Uterus (tissue), 4 donors: ENCODE measurements around the gene MIDN. TPM values are rescaled to one million over a fixed set of nuclear protein-coding genes. Genes with fewer than 3 reads are reported as not detected.

ENCODE experiments used
- DNase-seq, 2 donors: peaks; one replicate each; pipeline ENCODE4 v3.0.0-alpha.2; 2019 to 2020
- H3K27ac ChIP-seq, 2 donors: fragments of 200-600 bp; sonication (generic); 1 replicate in 1 of 2; 2 replicates in 1 of 2; pipeline ENCODE4 v1.5.1; 2016 to 2018
- H3K27me3 ChIP-seq, 2 donors: fragments of 200-600 bp; sonication (generic); one replicate each; pipeline ENCODE4 v1.5.1; 2018 to 2019; ENCODE audit warnings: control low read depth in 1 of 2
- H3K36me3 ChIP-seq, 2 donors: fragments of 200-600 bp; sonication (generic); one replicate each; pipeline ENCODE4 v1.5.1; 2019; ENCODE audit warnings: control low read depth in 1 of 2
- H3K4me1 ChIP-seq, 2 donors: fragments of 200-600 bp; sonication (generic); one replicate each; pipeline ENCODE4 v1.5.1; 2018 to 2019; ENCODE audit warnings: control low read depth in 1 of 2
- H3K4me3 ChIP-seq, 2 donors: fragments of 200-600 bp; sonication (generic); 1 replicate in 1 of 2; 2 replicates in 1 of 2; pipeline ENCODE4 v1.5.1; 2018 to 2019; ENCODE audit warnings: mild to moderate bottlenecking in 1 of 2
- H3K9me3 ChIP-seq, 2 donors: fragments of 200-600 bp; sonication (generic); one replicate each; pipeline ENCODE4 v1.5.1; 2019; ENCODE audit warnings: control low read depth in 1 of 2
- POLR2A ChIP-seq, 2 donors: fragments of 450-650 bp; IDR thresholded peaks; one replicate each; pipeline ENCODE4 v1.6.1; 2016; ENCODE audit warnings: antibody characterized with exemption in 2 of 2, mild to moderate bottlenecking in 1 of 2, moderate library complexity in 1 of 2
- intact Hi-C: fragments of 100-400 bp; cut with DNase I; formaldehyde crosslinking; loops from one replicate; pipeline ENCODE4 v1.15.1; 2023; ENCODE audit warnings: low total_unique reads
- total RNA-seq, 4 donors: library from RNA; depleted of rRNA in 3 of 4; stranded (reverse); fragments of >200 nt in 3 of 4; gene quantifications; one replicate each; pipeline versions ENCODE4 v1.1.0 to v1.2.4, GENCODE V29; 2014 to 2023
- TF ChIP-seq, protein P1 (sequence below), 4 experiments: fragments of 200-600 bp in 2 of 4; fragments of 450-650 bp in 2 of 4; sonication (generic) in 2 of 4; IDR thresholded peaks; one replicate each; pipeline ENCODE4 v1.5.1; 2016 to 2019; ENCODE audit warnings: antibody characterized with exemption in 4 of 4, mild to moderate bottlenecking in 2 of 4, moderate library complexity in 1 of 4
- donor health status: DM: yes; HTN: yes; CAD: no.

The MIDN gene
- total RNA-seq, 4 donors from 2014 or later = 0.77 to 108 (median 15.0) TPM

- TF ChIP-seq, protein P1, sequence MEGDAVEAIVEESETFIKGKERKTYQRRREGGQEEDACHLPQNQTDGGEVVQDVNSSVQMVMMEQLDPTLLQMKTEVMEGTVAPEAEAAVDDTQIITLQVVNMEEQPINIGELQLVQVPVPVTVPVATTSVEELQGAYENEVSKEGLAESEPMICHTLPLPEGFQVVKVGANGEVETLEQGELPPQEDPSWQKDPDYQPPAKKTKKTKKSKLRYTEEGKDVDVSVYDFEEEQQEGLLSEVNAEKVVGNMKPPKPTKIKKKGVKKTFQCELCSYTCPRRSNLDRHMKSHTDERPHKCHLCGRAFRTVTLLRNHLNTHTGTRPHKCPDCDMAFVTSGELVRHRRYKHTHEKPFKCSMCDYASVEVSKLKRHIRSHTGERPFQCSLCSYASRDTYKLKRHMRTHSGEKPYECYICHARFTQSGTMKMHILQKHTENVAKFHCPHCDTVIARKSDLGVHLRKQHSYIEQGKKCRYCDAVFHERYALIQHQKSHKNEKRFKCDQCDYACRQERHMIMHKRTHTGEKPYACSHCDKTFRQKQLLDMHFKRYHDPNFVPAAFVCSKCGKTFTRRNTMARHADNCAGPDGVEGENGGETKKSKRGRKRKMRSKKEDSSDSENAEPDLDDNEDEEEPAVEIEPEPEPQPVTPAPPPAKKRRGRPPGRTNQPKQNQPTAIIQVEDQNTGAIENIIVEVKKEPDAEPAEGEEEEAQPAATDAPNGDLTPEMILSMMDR (IDR thresholded peaks at IDR 0.05) = no peak
- TF ChIP-seq POLR2A (IDR thresholded peaks at IDR 0.05) = no peak
- DNase-seq = no peak
- H3K4me1 ChIP-seq = peaks cover 0 to 5% of the 10 kb centered on the region in 2 donors
- H3K9me3 ChIP-seq = no peaks in the 10 kb centered on the region
- H3K27ac ChIP-seq = no peak overlapping the region
- no peaks in the 10 kb centered on the region for H3K36me3 ChIP-seq
- intact Hi-C loops = no loop called here
- H3K27me3 ChIP-seq = peaks cover 22 to 29% of the 10 kb centered on the region in 2 donors
- no peak overlapping the region for H3K4me3 ChIP-seq
Observed at GRCh38 chr19:1283917-1284292, 35.5 kb downstream of the MIDN start.

GRCh38 chr19:1284293-1284978 lies 36.1 kb downstream of the MIDN start:
- Histone ChIP-seq H3K36me3 (no peaks in the 10 kb centered on the region), H3K27me3 (peaks cover 22 to 29% of the 10 kb centered on the region in 2 donors), H3K4me1 (peaks cover 0 to 5% of the 10 kb centered on the region in 2 donors), H3K27ac (no peak overlapping the region), H3K4me3 (no peak overlapping the region), H3K9me3 (no peaks in the 10 kb centered on the region)
- no peak for DNase-seq
- TF ChIP-seq, protein P1 (IDR thresholded peaks at IDR 0.05) = no peak
- TF ChIP-seq POLR2A (IDR thresholded peaks at IDR 0.05) = no peak
- intact Hi-C loops = no loop called here

DNA sequence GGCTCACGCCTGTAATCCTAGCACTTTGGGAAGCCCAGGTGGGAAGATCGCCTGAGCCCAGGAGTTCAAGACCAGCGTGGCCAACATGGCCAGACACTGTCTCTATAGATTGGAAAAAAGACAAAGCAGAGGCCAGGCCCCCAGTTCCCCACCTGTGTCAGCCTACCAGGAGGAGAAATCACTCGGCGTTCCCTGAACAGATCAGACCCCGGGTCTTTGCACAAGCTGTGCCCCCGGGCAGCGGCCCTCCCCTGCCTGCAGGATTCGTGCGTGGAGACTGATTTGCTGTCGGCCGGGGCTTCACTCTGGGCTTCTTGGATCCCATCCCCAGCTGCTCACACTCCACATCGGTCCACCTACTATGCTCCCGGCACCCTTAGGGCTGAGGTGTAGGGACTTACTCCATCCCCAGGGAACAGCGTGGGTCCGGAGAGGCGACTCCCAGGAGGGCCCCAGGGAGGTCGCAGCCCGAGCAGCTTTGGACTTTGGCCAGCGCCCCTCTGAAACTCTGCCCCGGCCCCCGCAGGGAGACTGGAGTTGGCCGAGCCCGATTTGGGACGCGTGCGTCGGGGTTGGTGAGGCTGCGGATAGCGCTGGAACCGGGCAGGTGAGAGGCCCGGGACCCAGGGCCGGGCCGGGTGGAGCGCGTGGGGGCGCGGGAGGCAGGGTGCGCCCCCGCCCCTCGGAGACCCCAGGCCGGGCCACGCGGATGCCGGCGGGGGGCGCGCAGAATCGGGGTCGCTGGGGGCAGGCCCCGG lies 36.8 kb downstream of the MIDN start:
- TF ChIP-seq, protein P1 (IDR thresholded peaks at IDR 0.05) = no peak
- no peak for TF ChIP-seq POLR2A (IDR thresholded peaks at IDR 0.05)
- peaks cover 0 to 5% of the 10 kb centered on the region in 2 donors for H3K4me1 ChIP-seq
- H3K36me3 ChIP-seq = no peaks in the 10 kb centered on the region
- H3K9me3 ChIP-seq = no peaks in the 10 kb centered on the region
- no peak for DNase-seq
- no peak overlapping the region for H3K27ac ChIP-seq
- intact Hi-C loops = no loop called here
- H3K27me3 ChIP-seq = peaks cover 22 to 29% of the 10 kb centered on the region in 2 donors
- no peak overlapping the region for H3K4me3 ChIP-seq

DNA sequence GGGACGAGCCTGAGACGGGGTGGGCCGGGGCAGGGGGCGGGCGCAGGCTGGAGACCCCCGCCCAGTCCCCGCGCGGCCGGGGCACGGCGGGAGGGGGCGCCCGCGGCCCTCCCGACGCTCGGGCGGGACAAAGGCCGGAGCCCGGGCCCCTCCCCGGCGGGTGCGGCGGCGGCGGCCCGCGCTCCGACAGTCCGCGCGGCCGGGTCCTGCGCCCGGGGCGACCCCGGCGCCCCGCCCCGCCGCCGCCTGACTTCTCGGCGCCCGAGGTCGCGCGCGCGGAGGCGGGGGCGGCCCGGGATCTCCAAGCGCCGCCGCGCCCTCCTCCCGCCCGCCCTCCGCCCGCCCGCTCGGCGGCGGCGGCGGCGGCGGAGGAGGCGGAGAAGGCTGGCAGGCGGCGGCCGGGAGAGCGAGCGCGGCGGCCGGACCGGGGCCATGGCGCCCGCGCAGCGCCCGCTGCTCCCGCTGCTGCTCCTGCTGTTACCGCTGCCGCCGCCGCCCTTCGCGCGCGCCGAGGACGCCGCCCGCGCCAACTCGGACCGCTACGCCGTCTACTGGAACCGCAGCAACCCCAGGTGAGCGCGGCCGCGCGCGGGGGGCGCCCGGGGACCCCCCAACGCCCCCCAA lies 37.5 kb downstream of the MIDN start, which contains the start of gene EFNA2:
Gene EFNA2 (plus strand): TSS at position 137 of the 624 bp plus-strand sequence. CDS start 296 bp downstream, at position 433.
- Histone ChIP-seq H3K27ac (no peak within 1 kb of the TSS), H3K27me3 (peaks cover 22 to 29% of the 10 kb centered on the region in 2 donors), H3K9me3 (no peaks in the 10 kb centered on the region), H3K4me1 (peaks cover 0 to 5% of the 10 kb centered on the region in 2 donors), H3K36me3 (no peaks in the 10 kb centered on the region), H3K4me3 (no peak within 1 kb of the TSS)
- DNase-seq = no peak
- intact Hi-C loops = no loop called here
- TF ChIP-seq, protein P1 (IDR thresholded peaks at IDR 0.05) = no peak
- TF ChIP-seq POLR2A (IDR thresholded peaks at IDR 0.05) = no peak
